PC-9 (cell line): ENCODE data around the gene FAAH. TPM values are rescaled to one million over a fixed set of nuclear protein-coding genes. Genes with fewer than 3 reads are reported as not detected.

Experiments used
- BruUV-seq: library from RNA; stranded (reverse); fragments of 400-500 nt; replicated peaks from 2 replicates; lab custom pipeline; 2021; lab: Mats Ljungman, UMichigan
- CTCF ChIA-PET: fragments of 300-600 bp; sonication (Branson Sonifier 250); formaldehyde crosslinking; loops from one replicate; lab custom pipeline; 2022; ENCODE audit warnings: antibody characterized with exemption; lab: Charles Lee
- POLR2A ChIA-PET: fragments of 300-600 bp; sonication (Branson Sonifier 250); formaldehyde crosslinking; loops from one replicate; lab custom pipeline; 2022; ENCODE audit warnings: antibody characterized with exemption; ENCODE audit not compliant: unreplicated experiment; lab: Charles Lee
- DNase-seq, 2 experiments: peaks; one replicate each; pipeline versions ENCODE4 v3.0.0 to v3.0.0-alpha.2; 2015 to 2022; ENCODE audit warnings: mixed read lengths in 1 of 2
- H2AFZ ChIP-seq: fragments of 200-600 bp; sonication (generic); 2 replicates; pipeline ENCODE4 v1.8.1; 2017; ENCODE audit warnings: antibody characterized with exemption
- H3F3A ChIP-seq: fragments of 200-600 bp; sonication (generic); 2 replicates; pipeline ENCODE4 v1.8.1; 2017; ENCODE audit warnings: antibody characterized with exemption, mild to moderate bottlenecking, low read depth; ENCODE audit not compliant: insufficient read depth
- H3K27ac ChIP-seq: fragments of 200-600 bp; sonication (generic); 2 replicates; pipeline ENCODE4 v1.6.1; 2016; ENCODE audit warnings: mixed run types
- H3K27me3 ChIP-seq: fragments of 200-600 bp; sonication (generic); 2 replicates; pipeline ENCODE4 v1.6.1; 2016; ENCODE audit warnings: low read depth, mixed run types; ENCODE audit not compliant: insufficient read depth
- H3K36me3 ChIP-seq: fragments of 200-600 bp; sonication (generic); 2 replicates; pipeline ENCODE4 v1.6.1; 2016; ENCODE audit warnings: low read depth, mixed run types
- H3K4me1 ChIP-seq: fragments of 200-600 bp; sonication (generic); replicated peaks from 2 replicates; pipeline ENCODE4 v1.6.1; 2016; ENCODE audit warnings: mixed run types; ENCODE audit not compliant: insufficient read depth
- H3K4me2 ChIP-seq: fragments of 200-600 bp; sonication (generic); 2 replicates; pipeline ENCODE4 v1.6.1; 2017; ENCODE audit warnings: mixed run types
- H3K4me3 ChIP-seq: fragments of 200-600 bp; sonication (generic); 2 replicates; pipeline ENCODE4 v1.6.1; 2016; ENCODE audit warnings: mixed run types
- H3K79me2 ChIP-seq: fragments of 200-600 bp; sonication (generic); 2 replicates; pipeline ENCODE4 v1.6.1; 2017; ENCODE audit warnings: low read depth, mixed run types
- H3K9me2 ChIP-seq: fragments of 200-600 bp; sonication (generic); 2 replicates; pipeline ENCODE4 v1.8.1; 2017; ENCODE audit warnings: mild to moderate bottlenecking; ENCODE audit not compliant: insufficient read depth
- H3K9me3 ChIP-seq: fragments of 200-600 bp; sonication (generic); 2 replicates; pipeline ENCODE4 v1.8.1; 2016; ENCODE audit warnings: low read depth; ENCODE audit not compliant: insufficient read depth
- H4K20me1 ChIP-seq: fragments of 200-600 bp; sonication (generic); 2 replicates; pipeline ENCODE4 v1.8.1; 2017; ENCODE audit not compliant: insufficient read depth
- EZH2 ChIP-seq: fragments of 200-600 bp; sonication (generic); IDR thresholded peaks from 2 replicates; pipeline ENCODE4 v1.8.0; 2017; ENCODE audit warnings: antibody characterized with exemption, low read depth
- intact Hi-C: fragments of 100-400 bp; cut with micrococcal nuclease; formaldehyde crosslinking; loops from one replicate; pipeline ENCODE4 v1.10.0; 2022; ENCODE audit not compliant: unreplicated experiment
- total RNA-seq: library from RNA; stranded (reverse); gene quantifications from 2 replicates; pipeline ENCODE4 v1.2.3, GENCODE V29; 2021
- TF ChIP-seq, protein P1 (sequence below): fragments of 200-600 bp; sonication (generic); conservative IDR thresholded peaks from 2 replicates; pipeline ENCODE4 v1.6.1; 2017; ENCODE audit warnings: mixed run types, antibody characterized with exemption, mild to moderate bottlenecking, moderate library complexity

FAAH gene
- total RNA-seq, 1 experiment from 2014 or later, result 19.1 TPM

DNA sequence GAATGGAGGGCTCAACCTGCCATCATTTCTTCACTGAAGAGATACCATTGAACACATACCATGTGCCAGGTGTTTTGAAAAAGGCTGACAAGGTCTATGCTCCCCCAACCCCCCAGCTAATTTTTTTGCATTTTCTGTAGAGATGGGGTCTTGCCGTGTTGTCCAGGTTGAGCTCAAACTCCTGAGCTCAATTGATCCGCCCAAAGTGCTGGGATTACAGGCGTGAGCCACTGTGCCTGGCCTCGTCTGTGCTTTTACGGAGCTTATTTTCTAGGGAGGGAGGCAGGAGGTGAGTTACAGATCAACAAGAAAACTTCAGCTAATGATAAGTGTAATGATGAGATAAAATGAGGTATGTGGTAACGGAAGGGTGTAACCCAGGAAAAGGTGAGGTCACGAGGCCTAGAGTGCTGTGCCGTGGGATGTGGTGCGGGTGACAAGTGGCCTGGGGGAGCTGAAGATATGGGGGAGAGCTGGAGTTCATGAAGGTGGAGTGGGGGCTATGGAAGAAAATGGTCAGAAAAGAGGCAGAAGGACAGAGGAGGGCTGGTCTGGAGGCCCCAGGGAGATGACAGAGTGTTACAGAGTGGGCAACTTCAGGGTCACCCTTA, 28.2 kb downstream of the FAAH start:
- POLR2A ChIA-PET, result no interaction called here
- Histone ChIP-seq H3K27ac (no peak overlapping the region), H3K4me2 (no peak overlapping the region), H3K9me3 (no peaks in the 10 kb centered on the region), H3F3A (no peaks in the 10 kb centered on the region), H3K27me3 (no peaks in the 10 kb centered on the region), H3K9me2 (no peaks in the 10 kb centered on the region), H2AFZ (no peak overlapping the region), H3K4me1 (no peaks in the 10 kb centered on the region), H3K36me3 (no peaks in the 10 kb centered on the region), H3K79me2 (no peaks in the 10 kb centered on the region), H4K20me1 (no peaks in the 10 kb centered on the region), H3K4me3 (no peak overlapping the region)
- TF ChIP-seq, protein P1, sequence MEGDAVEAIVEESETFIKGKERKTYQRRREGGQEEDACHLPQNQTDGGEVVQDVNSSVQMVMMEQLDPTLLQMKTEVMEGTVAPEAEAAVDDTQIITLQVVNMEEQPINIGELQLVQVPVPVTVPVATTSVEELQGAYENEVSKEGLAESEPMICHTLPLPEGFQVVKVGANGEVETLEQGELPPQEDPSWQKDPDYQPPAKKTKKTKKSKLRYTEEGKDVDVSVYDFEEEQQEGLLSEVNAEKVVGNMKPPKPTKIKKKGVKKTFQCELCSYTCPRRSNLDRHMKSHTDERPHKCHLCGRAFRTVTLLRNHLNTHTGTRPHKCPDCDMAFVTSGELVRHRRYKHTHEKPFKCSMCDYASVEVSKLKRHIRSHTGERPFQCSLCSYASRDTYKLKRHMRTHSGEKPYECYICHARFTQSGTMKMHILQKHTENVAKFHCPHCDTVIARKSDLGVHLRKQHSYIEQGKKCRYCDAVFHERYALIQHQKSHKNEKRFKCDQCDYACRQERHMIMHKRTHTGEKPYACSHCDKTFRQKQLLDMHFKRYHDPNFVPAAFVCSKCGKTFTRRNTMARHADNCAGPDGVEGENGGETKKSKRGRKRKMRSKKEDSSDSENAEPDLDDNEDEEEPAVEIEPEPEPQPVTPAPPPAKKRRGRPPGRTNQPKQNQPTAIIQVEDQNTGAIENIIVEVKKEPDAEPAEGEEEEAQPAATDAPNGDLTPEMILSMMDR, result no peak
- no peak for TF ChIP-seq EZH2
- CTCF ChIA-PET, result interaction anchor here (0.6 kb wide), 1 partner anchor 799 kb away, joined by 3 read pairs; no protein-coding TSS in a partner anchor
- DNase-seq, result no peak
- BruUV-seq, result no TSS peak
- intact Hi-C loops, result no loop called here

DNA sequence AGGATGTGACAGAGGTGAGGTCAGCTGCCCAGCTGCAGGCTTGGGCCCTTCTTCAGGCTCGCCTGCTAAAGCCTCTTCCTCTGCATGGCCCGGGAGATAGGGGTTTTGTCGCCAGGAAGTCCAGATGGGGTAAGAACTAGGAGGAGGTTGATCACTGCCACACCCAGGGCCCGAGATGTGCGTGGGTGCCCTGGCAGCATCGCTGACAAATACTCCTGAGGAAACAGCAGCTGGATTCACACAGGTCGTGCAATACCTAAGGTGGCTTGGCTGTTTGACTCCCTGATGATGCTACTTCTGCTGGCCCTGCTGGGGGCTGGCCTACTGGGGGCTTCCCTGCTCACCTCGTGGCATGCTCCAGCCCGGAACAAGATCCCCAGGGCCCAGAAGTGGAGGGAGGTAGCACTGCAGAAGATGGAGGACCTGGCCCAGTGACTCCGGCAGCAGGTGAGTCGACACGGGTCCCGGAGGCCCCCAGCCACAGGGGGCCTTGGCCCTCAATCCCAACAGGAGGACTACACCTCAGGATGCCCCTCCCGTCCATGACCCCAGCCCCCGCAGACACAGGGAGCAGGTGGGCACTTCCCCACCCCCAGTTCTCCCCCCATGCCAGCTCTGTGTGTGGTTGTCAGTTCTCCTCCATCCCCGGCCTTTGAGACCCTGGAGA, 29.6 kb downstream of the FAAH start:
- TF ChIP-seq, protein P1, result no peak
- TF ChIP-seq EZH2, result no peak
- ChIA-PET CTCF (no interaction called here), POLR2A (no interaction called here)
- no peak overlapping the region for H3K4me3 ChIP-seq
- no TSS peak for BruUV-seq
- no peaks in the 10 kb centered on the region for H4K20me1 ChIP-seq
- no peaks in the 10 kb centered on the region for H3K4me1 ChIP-seq
- no peaks in the 10 kb centered on the region for H3K9me2 ChIP-seq
- H2AFZ ChIP-seq, result no peak overlapping the region
- no peak overlapping the region for H3K4me2 ChIP-seq
- H3K27me3 ChIP-seq, result no peaks in the 10 kb centered on the region; the same call in 1 of the 2 replicates
- no peaks in the 10 kb centered on the region for H3K36me3 ChIP-seq
- no peaks in the 10 kb centered on the region for H3K9me3 ChIP-seq
- H3K79me2 ChIP-seq, result no peaks in the 10 kb centered on the region
- intact Hi-C loops, result no loop called here
- DNase-seq, result no peak
- H3F3A ChIP-seq, result no peaks in the 10 kb centered on the region
- H3K27ac ChIP-seq, result no peak overlapping the region

DNA sequence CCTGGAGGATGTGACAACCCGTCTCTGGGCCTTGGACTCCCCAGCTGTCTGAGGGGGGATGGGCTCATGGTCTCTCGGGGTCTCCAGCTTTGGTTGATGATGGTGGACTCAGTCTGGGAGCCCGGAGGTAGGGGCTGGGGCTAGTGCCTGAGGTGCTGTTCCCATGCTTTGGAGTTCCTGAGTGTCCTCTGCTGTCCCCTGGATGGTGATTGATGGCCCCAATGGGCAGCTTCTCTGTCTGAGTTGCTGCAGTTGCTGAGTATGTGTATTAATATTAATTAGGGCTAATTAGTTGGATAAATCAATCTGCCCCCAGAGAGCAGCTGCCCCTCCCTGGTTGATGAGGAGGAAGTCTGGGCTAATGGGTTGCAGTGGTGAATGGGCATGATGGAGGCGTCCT, 30.6 kb downstream of the FAAH start:
- H3K79me2 ChIP-seq, result no peaks in the 10 kb centered on the region
- H3K9me2 ChIP-seq, result no peaks in the 10 kb centered on the region
- no peak overlapping the region for H3K4me3 ChIP-seq
- H3K4me2 ChIP-seq, result no peak overlapping the region
- no peaks in the 10 kb centered on the region; the same call in 1 of the 2 replicates for H3K27me3 ChIP-seq
- DNase-seq, result no peak
- H3K4me1 ChIP-seq, result no peaks in the 10 kb centered on the region
- no peak for TF ChIP-seq EZH2
- TF ChIP-seq, protein P1, result no peak
- POLR2A ChIA-PET, result no interaction called here
- CTCF ChIA-PET, result interaction anchor here (0.5 kb wide), 1 partner anchor 157 kb away, joined by 3 read pairs; no protein-coding TSS in a partner anchor
- H2AFZ ChIP-seq, result no peak overlapping the region
- H3K36me3 ChIP-seq, result no peaks in the 10 kb centered on the region
- no peaks in the 10 kb centered on the region for H3F3A ChIP-seq
- H4K20me1 ChIP-seq, result no peaks in the 10 kb centered on the region
- BruUV-seq, result no TSS peak
- H3K9me3 ChIP-seq, result no peaks in the 10 kb centered on the region
- H3K27ac ChIP-seq, result no peak overlapping the region
- intact Hi-C loops, result no loop called here
